GM21381 (cell line): ENCODE data around the gene PRRG2.

ENCODE experiments used
- ATAC-seq: cut with Tn5 transposase; IDR thresholded peaks from one replicate; pipeline ENCODE4 v1.9.1; 2021; ENCODE audit warnings: mild to moderate bottlenecking, moderate library complexity; ENCODE audit not compliant: unreplicated experiment

Gene PRRG2

GRCh38 chr19:49585023-49585422 lies 3.9 kb downstream of the PRRG2 start:
- ATAC-seq: no peak

GRCh38 chr19:49587227-49587626 lies 6.1 kb downstream of the PRRG2 start:
- no peak for ATAC-seq

GRCh38 chr19:49588365-49589122 lies 7.4 kb downstream of the PRRG2 start:
- no peak for ATAC-seq

GRCh38 chr19:49589502-49589905 lies 8.4 kb downstream of the PRRG2 start:
- no peak for ATAC-seq

GRCh38 chr19:49590071-49590970 lies 9.2 kb downstream of the PRRG2 start:
- ATAC-seq: peak; percentile 54

GRCh38 chr19:49590971-49591730 lies 10.0 kb downstream of the PRRG2 start, which contains the start of gene PRR12:
TSS of gene PRR12 (plus strand) at chr19:49591182. CDS start at chr19:49591655, 473 bp downstream.
- no peak for ATAC-seq

GRCh38 chr19:49591731-49592485 lies 10.8 kb downstream of the PRRG2 start:
- no peak for ATAC-seq

- ATAC-seq: no peak
These were observed 11.5 kb downstream of the PRRG2 start for GRCh38 chr19:49592486-49593232.

- ATAC-seq: peak; percentile 48
These were observed 12.4 kb downstream of the PRRG2 start for GRCh38 chr19:49593233-49594113.

GRCh38 chr19:49594157-49594992 lies 13.3 kb downstream of the PRRG2 start:
- no peak for ATAC-seq

- ATAC-seq: no peak
These were observed 14.1 kb downstream of the PRRG2 start for GRCh38 chr19:49594993-49595818.

GRCh38 chr19:49595819-49596404 lies 14.8 kb downstream of the PRRG2 start:
- no peak for ATAC-seq

GRCh38 chr19:49596407-49596806 lies 15.3 kb downstream of the PRRG2 start:
- no peak for ATAC-seq

- ATAC-seq: no peak
These were observed 16.0 kb downstream of the PRRG2 start for GRCh38 chr19:49596954-49597702.

- ATAC-seq: no peak
These were observed 16.5 kb downstream of the PRRG2 start for GRCh38 chr19:49597703-49597974.
